Stomach (tissue), 4 donors: Measurements from ENCODE around the gene RCOR1.

Experiments
- EP300 ChIP-seq: sonication (generic); formaldehyde crosslinking; IDR thresholded peaks from one replicate; pipeline ENCODE4 v1.6.1; 2017; ENCODE audit warnings: antibody characterized with exemption
- POLR2A ChIP-seq, 4 donors: fragments of 450-650 bp; IDR thresholded peaks; one replicate each; pipeline ENCODE4 v1.6.1; 2016; ENCODE audit warnings: antibody characterized with exemption in 4 of 4, control low read depth in 2 of 4, mild to moderate bottlenecking in 1 of 4, moderate library complexity in 1 of 4
- POLR2AphosphoS5 ChIP-seq, 3 donors: sonication (generic); formaldehyde crosslinking; IDR thresholded peaks; one replicate each; pipeline ENCODE4 v1.6.1; 2016; ENCODE audit warnings: antibody characterized with exemption in 3 of 3
- TF ChIP-seq, protein P1 (sequence below), 7 experiments: fragments of 450-650 bp in 4 of 7; fragments of 200-600 bp in 3 of 7; sonication (generic) in 3 of 7; IDR thresholded peaks; one replicate each; pipeline ENCODE4 v1.5.1; 2016 to 2019; ENCODE audit warnings: antibody characterized with exemption in 7 of 7, control low read depth in 2 of 7, mild to moderate bottlenecking in 1 of 7

DNA sequence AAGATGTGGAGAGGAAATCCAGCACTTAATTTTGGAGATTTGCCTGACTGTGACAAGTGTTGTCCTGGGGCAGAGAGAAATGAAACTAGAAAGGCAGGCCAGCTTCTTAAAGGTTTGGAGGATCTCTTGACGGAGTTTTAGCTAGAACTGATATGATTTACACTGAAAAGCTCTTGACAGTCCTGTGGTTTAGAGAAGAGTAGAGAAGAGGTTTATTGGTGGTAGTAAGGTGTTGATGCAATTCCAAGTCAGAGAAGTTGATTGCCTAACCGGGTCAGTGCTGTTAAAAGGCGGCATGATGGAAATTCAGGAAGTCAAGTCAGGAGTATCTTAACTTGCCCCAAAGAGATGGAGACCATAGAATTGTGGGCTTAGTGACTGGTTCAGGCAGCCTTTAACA is 95.8 kb downstream of the RCOR1 start:
- TF ChIP-seq, protein P1, sequence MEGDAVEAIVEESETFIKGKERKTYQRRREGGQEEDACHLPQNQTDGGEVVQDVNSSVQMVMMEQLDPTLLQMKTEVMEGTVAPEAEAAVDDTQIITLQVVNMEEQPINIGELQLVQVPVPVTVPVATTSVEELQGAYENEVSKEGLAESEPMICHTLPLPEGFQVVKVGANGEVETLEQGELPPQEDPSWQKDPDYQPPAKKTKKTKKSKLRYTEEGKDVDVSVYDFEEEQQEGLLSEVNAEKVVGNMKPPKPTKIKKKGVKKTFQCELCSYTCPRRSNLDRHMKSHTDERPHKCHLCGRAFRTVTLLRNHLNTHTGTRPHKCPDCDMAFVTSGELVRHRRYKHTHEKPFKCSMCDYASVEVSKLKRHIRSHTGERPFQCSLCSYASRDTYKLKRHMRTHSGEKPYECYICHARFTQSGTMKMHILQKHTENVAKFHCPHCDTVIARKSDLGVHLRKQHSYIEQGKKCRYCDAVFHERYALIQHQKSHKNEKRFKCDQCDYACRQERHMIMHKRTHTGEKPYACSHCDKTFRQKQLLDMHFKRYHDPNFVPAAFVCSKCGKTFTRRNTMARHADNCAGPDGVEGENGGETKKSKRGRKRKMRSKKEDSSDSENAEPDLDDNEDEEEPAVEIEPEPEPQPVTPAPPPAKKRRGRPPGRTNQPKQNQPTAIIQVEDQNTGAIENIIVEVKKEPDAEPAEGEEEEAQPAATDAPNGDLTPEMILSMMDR (IDR thresholded peaks at IDR 0.05): no peak
- TF ChIP-seq POLR2AphosphoS5 (IDR thresholded peaks at IDR 0.05) (no peak), POLR2A (IDR thresholded peaks at IDR 0.05) (no peak), EP300 (no peak)
